Endothelial cell of umbilical vein (primary cell): ENCODE data around the gene KLRB1. TPM values are rescaled to one million over a fixed set of nuclear protein-coding genes. Genes with fewer than 3 reads are reported as not detected.
"Not testable (repeated sequence)": the region's sequence is repeated elsewhere in the genome, so short reads cannot be mapped to it uniquely, and the experiment has no call there.

Experiments used
- BruUV-seq: library from RNA; stranded (reverse); fragments of 400-500 nt; replicated peaks from 2 replicates; lab custom pipeline; 2021; lab: Mats Ljungman, UMichigan
- CTCF ChIA-PET: fragments of 300-600, 350-600 bp; sonication (Branson Sonifier 250); formaldehyde crosslinking; loops from one replicate; lab custom pipeline; 2021; ENCODE audit warnings: antibody characterized with exemption, inconsistent platforms; lab: Charles Lee
- POLR2A ChIA-PET: fragments of 300-600, 350-600 bp; sonication (Branson Sonifier 250); formaldehyde crosslinking; loops from one replicate; lab custom pipeline; 2021; ENCODE audit warnings: antibody characterized with exemption, inconsistent platforms; lab: Charles Lee
- DNase-seq: peaks from one replicate; pipeline ENCODE4 v3.0.0-alpha.2; 2011; ENCODE audit warnings: low read depth, low spot score
- FAIRE-seq: peaks from 2 replicates; lab custom pipeline; 2011; peaks lifted over from hg19 to GRCh38; lab: Jason Lieb, UNC
- H2AFZ ChIP-seq: 2 replicates; pipeline ENCODE4 v1.6.0; 2012; ENCODE audit warnings: low read depth, low read length, control low read depth, inconsistent platforms
- H3K27ac ChIP-seq: 2 replicates; pipeline ENCODE4 v1.5.1; 2011; ENCODE audit warnings: low read depth, mild to moderate bottlenecking, control low read depth, low read length, moderate library complexity; ENCODE audit not compliant: insufficient read depth
- H3K27me3 ChIP-seq, 2 experiments: 2 replicates each; pipeline versions ENCODE4 v1.6.0 to v1.6.1; 2011; ENCODE audit warnings: low read length in 2 of 2, mixed read lengths in 1 of 2; ENCODE audit not compliant: control insufficient read depth in 2 of 2, insufficient read depth in 2 of 2
- H3K36me3 ChIP-seq, 2 experiments: 2 replicates in 1 of 2; 3 replicates in 1 of 2; pipeline ENCODE4 v1.5.1; 2011; ENCODE audit warnings: low read length in 2 of 2, mild to moderate bottlenecking in 1 of 2, moderate library complexity in 1 of 2; ENCODE audit not compliant: control insufficient read depth in 2 of 2, insufficient read depth in 2 of 2; ENCODE audit errors: extremely low read depth in 1 of 2
- H3K4me1 ChIP-seq: 3 replicates; pipeline ENCODE4 v1.5.1; 2011; ENCODE audit warnings: mild to moderate bottlenecking, low read length; ENCODE audit not compliant: control insufficient read depth, insufficient read depth; ENCODE audit errors: extremely low read depth
- H3K4me2 ChIP-seq: 2 replicates; pipeline ENCODE4 v1.6.1; 2011; ENCODE audit warnings: low read length, control low read depth, mixed read lengths; ENCODE audit not compliant: insufficient read depth
- H3K4me3 ChIP-seq, 3 experiments: fragments of 200-600 bp in 1 of 3; sonication (generic), shearing (Covaris generic) in 1 of 3; replicated peaks in 1 of 3; 2 replicates each; pipeline ENCODE4 v1.5.1; 2011 to 2016; ENCODE audit warnings: control low read depth in 3 of 3, low read length in 3 of 3, mild to moderate bottlenecking in 2 of 3, inconsistent platforms in 1 of 3, low read depth in 1 of 3, moderate library complexity in 1 of 3; ENCODE audit not compliant: insufficient read depth in 1 of 3
- H3K79me2 ChIP-seq: 2 replicates; pipeline ENCODE4 v1.6.0; 2012; ENCODE audit warnings: low read length, inconsistent platforms; ENCODE audit not compliant: control insufficient read depth, insufficient read depth
- H3K9ac ChIP-seq: replicated peaks from 2 replicates; pipeline ENCODE3; 2011; ENCODE audit warnings: low read length, control low read depth; ENCODE audit not compliant: insufficient read depth; ENCODE audit errors: extremely low read depth
- H3K9me1 ChIP-seq: replicated peaks from 3 replicates; pipeline ENCODE4 v1.6.0; 2011; ENCODE audit warnings: mild to moderate bottlenecking, low read length; ENCODE audit not compliant: control insufficient read depth, insufficient read depth; ENCODE audit errors: extremely low read depth
- H3K9me3 ChIP-seq: replicated peaks from 2 replicates; pipeline ENCODE4 v1.5.1; 2012; ENCODE audit warnings: low read length, inconsistent platforms; ENCODE audit not compliant: control insufficient read depth, insufficient read depth
- H4K20me1 ChIP-seq: replicated peaks from 2 replicates; pipeline ENCODE3; 2011; ENCODE audit warnings: mild to moderate bottlenecking, low read length; ENCODE audit not compliant: control insufficient read depth, insufficient read depth; ENCODE audit errors: extremely low read depth
- CTCF ChIP-seq, 2 donors: IDR thresholded peaks; 1 replicate in 1 of 2; 2 replicates in 1 of 2; pipeline ENCODE4 v1.5.1; 2011; ENCODE audit warnings: low read length in 2 of 2, mild to moderate bottlenecking in 2 of 2, moderate library complexity in 2 of 2, control low read depth in 1 of 2, inconsistent platforms in 1 of 2, low read depth in 1 of 2; ENCODE audit not compliant: insufficient read depth in 1 of 2; ENCODE audit errors: extremely low read depth in 1 of 2
- EZH2 ChIP-seq: IDR thresholded peaks from 2 replicates; pipeline ENCODE4 v1.6.1; 2012; ENCODE audit warnings: borderline replicate concordance, low read depth, mild to moderate bottlenecking, moderate library complexity, low read length, inconsistent platforms; ENCODE audit not compliant: severe bottlenecking
- FOS ChIP-seq: IDR thresholded peaks from 2 replicates; pipeline ENCODE4 v1.6.1; 2011; ENCODE audit warnings: mild to moderate bottlenecking, low read length, moderate library complexity, borderline replicate concordance; ENCODE audit not compliant: insufficient read depth
- GATA2 ChIP-seq: IDR thresholded peaks from 2 replicates; pipeline ENCODE4 v1.7.0; 2011; ENCODE audit warnings: low read depth, mild to moderate bottlenecking, moderate library complexity, mixed read lengths, low read length; ENCODE audit not compliant: insufficient read length, insufficient read depth
- MAX ChIP-seq: IDR thresholded peaks from 2 replicates; pipeline ENCODE4 v1.6.1; 2011; ENCODE audit not compliant: insufficient read depth, insufficient read length
- MYC ChIP-seq: IDR thresholded peaks from one replicate; pipeline ENCODE4 v1.6.1; 2011; ENCODE audit warnings: mild to moderate bottlenecking, low read depth, low read length
- POLR2AphosphoS5 ChIP-seq: IDR thresholded peaks from 2 replicates; pipeline ENCODE4 v1.6.1; 2012; ENCODE audit warnings: low read depth, mild to moderate bottlenecking, control low read depth, low read length, moderate library complexity; ENCODE audit not compliant: insufficient read depth
- dilution Hi-C: fragments of 300-500 bp; cut with MboI; formaldehyde crosslinking; loops from one replicate; pipeline ENCODE4 v1.15.0; 2019; ENCODE audit warnings: low sequenced_read_pairs; ENCODE audit not compliant: extremely low pct_ligation_motif_present
- intact Hi-C: fragments of 100-400 bp; cut with micrococcal nuclease; formaldehyde crosslinking; loops from one replicate; pipeline ENCODE4 v1.10.0; 2022
- polyA plus RNA-seq, 4 experiments: library from polyadenylated mRNA; depleted of rRNA in 3 of 4; stranded (reverse) in 3 of 4; unstranded in 1 of 4; fragments of >200 nt; gene quantifications; 2 replicates each; pipeline versions ENCODE4 v1.2.1 to v1.2.3, GENCODE V29; 2011 to 2012; ENCODE audit warnings: missing spikeins in 1 of 4
- total RNA-seq: library from RNA; stranded (reverse); gene quantifications from 2 replicates; pipeline ENCODE4 v1.2.3, GENCODE V29; 2021

KLRB1 gene
- total and polyA plus RNA-seq, 2 donors (not counting 3 experiments of a cell fraction or from before 2014, with no cell fraction given), result not detected

- TF ChIP-seq MYC, result no peak
- no peak for TF ChIP-seq CTCF (IDR thresholded peaks at IDR 0.05; ENCODE audit: extremely low read depth in 1 of 2, insufficient read depth in 1 of 2, low read depth in 1 of 2, low read length in 2 of 2)
- no peak for TF ChIP-seq POLR2AphosphoS5
- TF ChIP-seq MAX, result no peak
- no peaks in the 10 kb centered on the region for H3K36me3 ChIP-seq
- FAIRE-seq, result no peak
- no peaks in the 10 kb centered on the region for H3K27me3 ChIP-seq
- no peaks in the 10 kb centered on the region for H3K4me1 ChIP-seq
- H3K9me1 ChIP-seq, result no peaks in the 10 kb centered on the region
- ChIA-PET CTCF (no interaction called here), POLR2A (no interaction called here)
- dilution Hi-C loops (no loop called here), intact Hi-C loops (no loop called here)
- H3K79me2 ChIP-seq, result no peaks in the 10 kb centered on the region
- no TSS peak for BruUV-seq
- no peaks in the 10 kb centered on the region for H4K20me1 ChIP-seq
- H3K4me3 ChIP-seq, result no peak overlapping the region
- no peaks in the 10 kb centered on the region for H3K9me3 ChIP-seq
- H2AFZ ChIP-seq, result no peak overlapping the region
- H3K27ac ChIP-seq, result no peak overlapping the region
- peak; percentile 0 for DNase-seq
- no peak overlapping the region for H3K9ac ChIP-seq
- no peak overlapping the region for H3K4me2 ChIP-seq
These were observed 19.0 kb downstream of the KLRB1 start for GRCh38 chr12:9588749-9589148.

- no peak overlapping the region for H3K9ac ChIP-seq
- no peak overlapping the region for H3K4me3 ChIP-seq
- BruUV-seq, result no TSS peak
- H4K20me1 ChIP-seq, result no peaks in the 10 kb centered on the region
- FAIRE-seq (no peak), DNase-seq (no peak)
- no peaks in the 10 kb centered on the region for H3K4me1 ChIP-seq
- no peaks in the 10 kb centered on the region for H3K9me1 ChIP-seq
- intact Hi-C loops (no loop called here), dilution Hi-C loops (no loop called here)
- no peak overlapping the region for H3K4me2 ChIP-seq
- TF ChIP-seq POLR2AphosphoS5, result no peak
- TF ChIP-seq EZH2, result no peak
- TF ChIP-seq GATA2, result no peak
- no peak for TF ChIP-seq FOS
- ChIA-PET POLR2A (no interaction called here), CTCF (no interaction called here)
- H2AFZ ChIP-seq, result no peak overlapping the region
- no peaks in the 10 kb centered on the region for H3K9me3 ChIP-seq
- no peaks in the 10 kb centered on the region for H3K79me2 ChIP-seq
- no peaks in the 10 kb centered on the region for H3K27me3 ChIP-seq
- H3K27ac ChIP-seq, result no peak overlapping the region
- H3K36me3 ChIP-seq, result no peaks in the 10 kb centered on the region
These were observed 19.6 kb downstream of the KLRB1 start for GRCh38 chr12:9587987-9588600.

DNA sequence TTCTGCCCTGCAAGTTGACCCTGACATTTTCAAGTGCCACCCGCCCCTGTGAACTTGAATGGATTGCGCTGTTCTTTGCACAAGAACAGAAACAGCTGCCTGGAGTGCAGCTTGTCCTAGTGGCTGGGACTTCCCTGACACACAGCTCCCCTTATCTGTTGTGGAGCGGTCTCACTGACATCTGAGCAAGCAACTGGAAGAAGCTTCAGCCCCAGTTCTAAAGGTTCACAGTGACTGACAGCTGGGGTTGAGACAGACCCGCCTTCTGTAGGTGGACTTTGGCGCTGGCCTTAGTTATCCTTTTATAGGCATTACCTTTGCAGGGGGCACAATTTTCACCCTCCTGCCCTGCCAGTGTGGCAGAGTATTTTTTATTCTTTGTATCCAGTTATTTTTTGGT is 30.0 kb downstream of the KLRB1 start:
- H3K4me1 ChIP-seq, FAIRE-seq, H2AFZ ChIP-seq, intact Hi-C loops, H3K9me3 ChIP-seq, H3K4me3 ChIP-seq, H3K36me3 ChIP-seq, H3K9ac ChIP-seq, H3K79me2 ChIP-seq, POLR2A ChIA-PET, dilution Hi-C loops, H3K4me2 ChIP-seq, CTCF ChIA-PET, BruUV-seq, H4K20me1 ChIP-seq, H3K9me1 ChIP-seq, DNase-seq, H3K27me3 ChIP-seq, H3K27ac ChIP-seq: not testable (repeated sequence)
